HepG2 (cell line): ENCODE data around the gene STOML2. TPM values are rescaled to one million over a fixed set of nuclear protein-coding genes. Genes with fewer than 3 reads are reported as not detected.

Experiments
- ATAC-seq: fragments of 200-7000 bp; cut with Tn5 transposase; 3 replicates; pipeline ENCODE4 v1.9.1; 2020; ENCODE audit warnings: mild to moderate bottlenecking, moderate library complexity
- BruUV-seq: library from RNA; stranded (reverse); fragments of 400-500 nt; replicated peaks from 2 replicates; lab custom pipeline; 2021; lab: Mats Ljungman, UMichigan
- CTCF ChIA-PET: fragments of 300-600 bp; formaldehyde crosslinking; extraction: SDS; loops from one replicate; lab custom pipeline; 2021; ENCODE audit warnings: low total read pairs, inconsistent platforms, low intra/inter-chr PET ratio; lab: Yijun Ruan, JAX
- POLR2A ChIA-PET: fragments of 350-600 bp; sonication (Branson Sonifier 250); formaldehyde crosslinking; loops from one replicate; lab custom pipeline; 2020; ENCODE audit warnings: antibody characterized with exemption, inconsistent platforms; lab: Yijun Ruan, JAX
- DNase-seq: peaks from one replicate; pipeline ENCODE4 v3.0.0-alpha.2; 2015; ENCODE audit warnings: low spot score
- FAIRE-seq: peaks from 3 replicates; lab custom pipeline; 2011; peaks lifted over from hg19 to GRCh38; lab: Jason Lieb, UNC
- H2AFZ ChIP-seq: one replicate; pipeline ENCODE4 v1.6.1; 2011; ENCODE audit warnings: low read length, inconsistent platforms
- H3K27ac ChIP-seq: fragments of 300-600 bp; 3 replicates; pipeline ENCODE4 v1.8.0; 2011; ENCODE audit warnings: mixed run types, mild to moderate bottlenecking, mixed read lengths, low read length, inconsistent platforms; ENCODE audit not compliant: insufficient read depth; ENCODE audit errors: extremely low read length
- H3K27me3 ChIP-seq, 2 experiments: fragments of 200-600 bp in 1 of 2; 2 replicates in 1 of 2; 3 replicates in 1 of 2; pipeline versions ENCODE4 v1.6.0 to v1.8.0; 2011; ENCODE audit warnings: low read length in 2 of 2, mild to moderate bottlenecking in 2 of 2, moderate library complexity in 2 of 2, inconsistent platforms in 1 of 2; ENCODE audit not compliant: insufficient read depth in 2 of 2, control insufficient read depth in 1 of 2
- H3K36me3 ChIP-seq, 2 experiments: fragments of 200-600 bp in 1 of 2; replicated peaks in 1 of 2; 2 replicates in 1 of 2; 3 replicates in 1 of 2; pipeline versions ENCODE4 v1.5.1 to v1.8.0; 2011; ENCODE audit warnings: low read length in 2 of 2, inconsistent platforms in 1 of 2; ENCODE audit not compliant: insufficient read depth in 2 of 2, control insufficient read depth in 1 of 2
- H3K4me1 ChIP-seq: 2 replicates; pipeline ENCODE4 v1.5.1; 2012; ENCODE audit warnings: low read length, inconsistent platforms; ENCODE audit not compliant: insufficient read depth
- H3K4me2 ChIP-seq: 2 replicates; pipeline ENCODE4 v1.6.0; 2011; ENCODE audit warnings: low read depth, low read length, inconsistent platforms
- H3K4me3 ChIP-seq, 3 experiments: fragments of 200-600 bp in 1 of 3; sonication (generic), shearing (Covaris generic) in 1 of 3; replicated peaks in 1 of 3; 2 replicates each; pipeline ENCODE4 v1.5.1; 2011 to 2016; ENCODE audit warnings: low read length in 3 of 3, inconsistent platforms in 2 of 3, low read depth in 2 of 3, mild to moderate bottlenecking in 2 of 3, control low read depth in 1 of 3, mixed read lengths in 1 of 3; ENCODE audit not compliant: insufficient read depth in 1 of 3
- H3K79me2 ChIP-seq: one replicate; pipeline ENCODE4 v1.6.1; 2011; ENCODE audit warnings: low read length, inconsistent platforms; ENCODE audit not compliant: insufficient read depth
- H3K9ac ChIP-seq: 2 replicates; pipeline ENCODE4 v1.6.0; 2011; ENCODE audit warnings: mild to moderate bottlenecking, low read depth, low read length, inconsistent platforms; ENCODE audit not compliant: insufficient read depth
- H3K9me3 ChIP-seq: 2 replicates; pipeline ENCODE4 v1.5.1; 2012; ENCODE audit warnings: mild to moderate bottlenecking, low read length
- H4K20me1 ChIP-seq: 2 replicates; pipeline ENCODE4 v1.6.0; 2011; ENCODE audit warnings: inconsistent platforms, mild to moderate bottlenecking, low read length, moderate library complexity; ENCODE audit not compliant: insufficient read depth
- EP300 ChIP-seq, 3 experiments: sonication (generic) in 1 of 3; formaldehyde crosslinking in 1 of 3; IDR thresholded peaks; 2 replicates each; pipeline versions ENCODE4 v1.5.1 to v1.6.1; 2011 to 2020; ENCODE audit warnings: low read depth in 2 of 3, low read length in 2 of 3, borderline replicate concordance in 1 of 3, improper control_type of control experiment in 1 of 3, mild to moderate bottlenecking in 1 of 3, missing genetic modification reagents in 1 of 3, moderate library complexity in 1 of 3
- GATA4 ChIP-seq: sonication (generic); IDR thresholded peaks from 2 replicates; pipeline ENCODE4 v1.6.1; 2016; ENCODE audit warnings: antibody characterized with exemption, low read depth, borderline replicate concordance
- HIVEP1 ChIP-seq: sonication (generic); formaldehyde crosslinking; IDR thresholded peaks from 2 replicates; pipeline ENCODE4 v1.4.0; 2020; ENCODE audit warnings: mild to moderate bottlenecking, missing genetic modification reagents
- LCORL ChIP-seq, 2 experiments: fragments of 450-650 bp in 1 of 2; sonication (generic) in 1 of 2; formaldehyde crosslinking in 1 of 2; IDR thresholded peaks; 2 replicates each; pipeline versions ENCODE4 v1.5.0 to v1.6.1; 2017 to 2020; ENCODE audit warnings: antibody characterized with exemption in 1 of 2, missing genetic modification reagents in 1 of 2
- ZNF274 ChIP-seq: sonication (generic); formaldehyde crosslinking; IDR thresholded peaks from 2 replicates; pipeline ENCODE4 v1.5.1; 2020; ENCODE audit warnings: mild to moderate bottlenecking, missing genetic modification reagents
- ZNF552 ChIP-seq: sonication (generic); formaldehyde crosslinking; IDR thresholded peaks from 2 replicates; pipeline ENCODE4 v1.9.0; 2022; ENCODE audit warnings: missing genetic modification reagents, mild to moderate bottlenecking, borderline replicate concordance
- ZNF564 ChIP-seq: sonication (generic); formaldehyde crosslinking; IDR thresholded peaks from 2 replicates; pipeline ENCODE4 v1.8.1; 2023; ENCODE audit warnings: mild to moderate bottlenecking, missing genetic modification reagents
- WGBS: methylation state at CpG from one replicate; pipeline ENCODE4 v1.1.6; 2017; ENCODE audit warnings: low lambda C conversion rate; 5-methylcytosine and 5-hydroxymethylcytosine counted together
- in situ Hi-C: cut with HindIII; loops from 2 replicates; pipeline ENCODE4 v1.10.0; 2017; ENCODE audit warnings: low pct_unique_long_range_greater_than_20kb; ENCODE audit not compliant: extremely low pct_ligation_motif_present
- intact Hi-C: fragments of 100-400 bp; cut with micrococcal nuclease; formaldehyde crosslinking; loops from one replicate; pipeline ENCODE4 v1.10.0; 2022; ENCODE audit not compliant: unreplicated experiment
- polyA plus RNA-seq, 8 experiments: library from polyadenylated mRNA; depleted of rRNA in 3 of 8; stranded (reverse) in 7 of 8; unstranded in 1 of 8; fragments of >200 nt; fragmentation: Illumina TruSeq in 4 of 8; extraction: Trizol in 4 of 8; gene quantifications; 2 replicates each; pipeline versions ENCODE4 v1.2.1 to v1.2.3, GENCODE V29; 2011 to 2016; ENCODE audit warnings: low read depth in 4 of 8, missing spikeins in 1 of 8, mixed read lengths in 1 of 8; ENCODE audit not compliant: insufficient read depth in 1 of 8
- total RNA-seq, 5 experiments: library from RNA; depleted of rRNA; stranded (reverse); fragments of >200 nt; fragmentation: Illumina TruSeq; extraction: Trizol; gene quantifications; 2 replicates each; pipeline ENCODE4 v1.2.3, GENCODE V29; 2016; ENCODE audit warnings: low read depth in 1 of 5
- TF ChIP-seq, protein P1 (sequence below): sonication (generic); formaldehyde crosslinking; IDR thresholded peaks from 2 replicates; pipeline ENCODE4 v1.5.1; 2020; ENCODE audit warnings: missing genetic modification reagents, mild to moderate bottlenecking, borderline replicate concordance
- TF ChIP-seq, protein P2 (sequence below): sonication (generic); formaldehyde crosslinking; IDR thresholded peaks from 2 replicates; pipeline ENCODE4 v1.5.1; 2020; ENCODE audit warnings: mild to moderate bottlenecking, moderate library complexity, missing genetic modification reagents
- TF ChIP-seq, protein P3 (sequence below): sonication (generic); formaldehyde crosslinking; IDR thresholded peaks from 2 replicates; pipeline ENCODE4 v1.5.0; 2020; ENCODE audit warnings: mild to moderate bottlenecking, missing genetic modification reagents
- TF ChIP-seq, protein P4 (sequence below): sonication (generic); formaldehyde crosslinking; IDR thresholded peaks from 2 replicates; pipeline ENCODE4 v1.5.1; 2020; ENCODE audit warnings: missing genetic modification reagents, mild to moderate bottlenecking, borderline replicate concordance

The STOML2 gene
- total and polyA plus RNA-seq, 2 of the 13 experiments (the other 11 are each of a cell fraction or from before 2014, with no cell fraction given) = 245 to 250 TPM

DNA sequence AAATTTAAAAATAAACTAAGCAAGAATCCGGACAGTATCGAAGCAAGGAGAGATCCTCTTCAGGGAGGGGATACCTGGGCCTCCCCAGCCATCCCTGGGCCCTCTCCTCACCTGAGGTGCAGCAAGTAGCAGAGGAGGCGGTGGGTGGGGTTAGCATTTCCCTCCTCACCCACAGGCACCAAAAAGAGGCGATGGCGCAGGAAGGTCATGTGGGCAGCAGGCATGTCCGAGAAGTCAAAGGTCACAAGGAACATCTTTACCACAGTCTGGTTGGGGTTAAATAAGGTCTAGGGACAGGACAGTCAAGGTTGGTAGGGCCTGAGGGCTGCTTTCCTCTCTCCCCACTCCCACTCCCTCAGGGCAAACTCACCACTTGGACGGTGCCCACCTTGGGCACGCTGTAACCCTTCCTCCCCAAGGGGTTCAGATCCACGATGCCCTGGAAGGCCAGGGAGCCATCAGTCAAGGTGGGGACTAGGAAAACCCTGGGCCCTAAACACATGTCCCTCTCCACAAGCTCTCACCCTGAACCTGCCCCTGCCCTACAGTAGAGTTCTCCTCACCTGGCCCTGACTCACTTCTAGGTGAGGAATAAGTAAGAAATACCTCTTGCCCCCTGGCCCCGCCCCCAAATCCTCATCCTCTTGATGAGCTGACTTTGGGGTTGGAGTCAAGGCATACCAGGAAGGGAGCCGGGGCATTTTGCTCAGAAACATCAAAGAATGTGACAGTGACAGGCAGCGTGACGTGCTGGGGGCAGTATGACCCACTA lies 2.8 kb upstream of the STOML2 start:
- Histone ChIP-seq H3K27ac (no peak overlapping the region), H3K79me2 (peaks cover 16% of the 10 kb centered on the region), H3K27me3 (no peaks in the 10 kb centered on the region; a peak in 1 of 5 replicates), H3K9ac (no peak overlapping the region), H3K36me3 (peaks cover 3 to 13% of the 10 kb centered on the region in 2 experiments; a peak in 4 of 5 replicates), H3K4me1 (peaks cover 30% of the 10 kb centered on the region), H3K9me3 (no peaks in the 10 kb centered on the region), H4K20me1 (no peaks in the 10 kb centered on the region), H2AFZ (no peak overlapping the region), H3K4me3 (no peak overlapping the region), H3K4me2 (no peak overlapping the region)
- in situ Hi-C loops (no loop called here), intact Hi-C loops (no loop called here)
- ATAC-seq (no peak), DNase-seq (no peak), FAIRE-seq (no peak)
- BruUV-seq = no TSS peak
- POLR2A ChIA-PET = no interaction called here
- CTCF ChIA-PET = no interaction called here
- 93% methylated on average over 10 of the region's 13 CpGs for WGBS
- TF ChIP-seq EP300 (IDR thresholded peaks at IDR 0.05; ENCODE audit: low read depth in 2 of 2, low read length in 2 of 2) (no peak), EP300 (CRISPR knock-in tag; IDR thresholded peaks at IDR 0.05; ENCODE audit: borderline replicate concordance) (no peak), ZNF564 (no peak), GATA4 (no peak), LCORL (IDR thresholded peaks at IDR 0.05) (no peak), LCORL (CRISPR knock-in tag; IDR thresholded peaks at IDR 0.05) (no peak), HIVEP1 (no peak), ZNF274 (no peak), ZNF552 (CRISPR knock-in tag) (no peak)
- TF ChIP-seq, protein P1, sequence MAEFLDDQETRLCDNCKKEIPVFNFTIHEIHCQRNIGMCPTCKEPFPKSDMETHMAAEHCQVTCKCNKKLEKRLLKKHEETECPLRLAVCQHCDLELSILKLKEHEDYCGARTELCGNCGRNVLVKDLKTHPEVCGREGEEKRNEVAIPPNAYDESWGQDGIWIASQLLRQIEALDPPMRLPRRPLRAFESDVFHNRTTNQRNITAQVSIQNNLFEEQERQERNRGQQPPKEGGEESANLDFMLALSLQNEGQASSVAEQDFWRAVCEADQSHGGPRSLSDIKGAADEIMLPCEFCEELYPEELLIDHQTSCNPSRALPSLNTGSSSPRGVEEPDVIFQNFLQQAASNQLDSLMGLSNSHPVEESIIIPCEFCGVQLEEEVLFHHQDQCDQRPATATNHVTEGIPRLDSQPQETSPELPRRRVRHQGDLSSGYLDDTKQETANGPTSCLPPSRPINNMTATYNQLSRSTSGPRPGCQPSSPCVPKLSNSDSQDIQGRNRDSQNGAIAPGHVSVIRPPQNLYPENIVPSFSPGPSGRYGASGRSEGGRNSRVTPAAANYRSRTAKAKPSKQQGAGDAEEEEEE (CRISPR knock-in tag) = no peak
- TF ChIP-seq, protein P2, sequence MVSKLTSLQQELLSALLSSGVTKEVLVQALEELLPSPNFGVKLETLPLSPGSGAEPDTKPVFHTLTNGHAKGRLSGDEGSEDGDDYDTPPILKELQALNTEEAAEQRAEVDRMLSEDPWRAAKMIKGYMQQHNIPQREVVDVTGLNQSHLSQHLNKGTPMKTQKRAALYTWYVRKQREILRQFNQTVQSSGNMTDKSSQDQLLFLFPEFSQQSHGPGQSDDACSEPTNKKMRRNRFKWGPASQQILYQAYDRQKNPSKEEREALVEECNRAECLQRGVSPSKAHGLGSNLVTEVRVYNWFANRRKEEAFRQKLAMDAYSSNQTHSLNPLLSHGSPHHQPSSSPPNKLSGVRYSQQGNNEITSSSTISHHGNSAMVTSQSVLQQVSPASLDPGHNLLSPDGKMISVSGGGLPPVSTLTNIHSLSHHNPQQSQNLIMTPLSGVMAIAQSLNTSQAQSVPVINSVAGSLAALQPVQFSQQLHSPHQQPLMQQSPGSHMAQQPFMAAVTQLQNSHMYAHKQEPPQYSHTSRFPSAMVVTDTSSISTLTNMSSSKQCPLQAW (CRISPR knock-in tag) = no peak
- TF ChIP-seq, protein P3, sequence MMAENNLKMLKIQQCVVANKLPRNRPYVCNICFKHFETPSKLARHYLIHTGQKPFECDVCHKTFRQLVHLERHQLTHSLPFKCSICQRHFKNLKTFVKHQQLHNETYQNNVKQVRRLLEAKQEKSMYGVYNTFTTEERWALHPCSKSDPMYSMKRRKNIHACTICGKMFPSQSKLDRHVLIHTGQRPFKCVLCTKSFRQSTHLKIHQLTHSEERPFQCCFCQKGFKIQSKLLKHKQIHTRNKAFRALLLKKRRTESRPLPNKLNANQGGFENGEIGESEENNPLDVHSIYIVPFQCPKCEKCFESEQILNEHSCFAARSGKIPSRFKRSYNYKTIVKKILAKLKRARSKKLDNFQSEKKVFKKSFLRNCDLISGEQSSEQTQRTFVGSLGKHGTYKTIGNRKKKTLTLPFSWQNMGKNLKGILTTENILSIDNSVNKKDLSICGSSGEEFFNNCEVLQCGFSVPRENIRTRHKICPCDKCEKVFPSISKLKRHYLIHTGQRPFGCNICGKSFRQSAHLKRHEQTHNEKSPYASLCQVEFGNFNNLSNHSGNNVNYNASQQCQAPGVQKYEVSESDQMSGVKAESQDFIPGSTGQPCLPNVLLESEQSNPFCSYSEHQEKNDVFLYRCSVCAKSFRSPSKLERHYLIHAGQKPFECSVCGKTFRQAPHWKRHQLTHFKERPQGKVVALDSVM (CRISPR knock-in tag) = no peak
- TF ChIP-seq, protein P4, sequence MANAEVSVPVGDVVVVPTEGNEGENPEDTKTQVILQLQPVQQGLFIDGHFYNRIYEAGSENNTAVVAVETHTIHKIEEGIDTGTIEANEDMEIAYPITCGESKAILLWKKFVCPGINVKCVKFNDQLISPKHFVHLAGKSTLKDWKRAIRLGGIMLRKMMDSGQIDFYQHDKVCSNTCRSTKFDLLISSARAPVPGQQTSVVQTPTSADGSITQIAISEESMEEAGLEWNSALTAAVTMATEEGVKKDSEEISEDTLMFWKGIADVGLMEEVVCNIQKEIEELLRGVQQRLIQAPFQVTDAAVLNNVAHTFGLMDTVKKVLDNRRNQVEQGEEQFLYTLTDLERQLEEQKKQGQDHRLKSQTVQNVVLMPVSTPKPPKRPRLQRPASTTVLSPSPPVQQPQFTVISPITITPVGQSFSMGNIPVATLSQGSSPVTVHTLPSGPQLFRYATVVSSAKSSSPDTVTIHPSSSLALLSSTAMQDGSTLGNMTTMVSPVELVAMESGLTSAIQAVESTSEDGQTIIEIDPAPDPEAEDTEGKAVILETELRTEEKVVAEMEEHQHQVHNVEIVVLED = no peak
